OCI-LY1 (cell line): ENCODE measurements around the gene SLC43A1.

Source experiments
- H2AFZ ChIP-seq: fragments of 200-600 bp; sonication (generic), shearing (Covaris generic); 2 replicates; pipeline ENCODE4 v1.6.0; 2014; ENCODE audit warnings: antibody characterized with exemption, mild to moderate bottlenecking, low read length
- H3F3A ChIP-seq: fragments of 200-600 bp; sonication (generic), shearing (Covaris generic); 2 replicates; pipeline ENCODE4 v1.6.0; 2014; ENCODE audit warnings: mild to moderate bottlenecking, antibody characterized with exemption, low read length, moderate library complexity; ENCODE audit not compliant: insufficient read depth
- H3K27ac ChIP-seq: fragments of 200-600 bp; sonication (generic); 2 replicates; pipeline ENCODE4 v1.5.1; 2014; ENCODE audit warnings: low read length, mixed run types, mild to moderate bottlenecking, low read depth; ENCODE audit not compliant: poor library complexity, severe bottlenecking
- H3K27me3 ChIP-seq: fragments of 200-600 bp; sonication (generic); 2 replicates; pipeline ENCODE4 v1.6.0; 2014; ENCODE audit warnings: antibody characterized with exemption, mild to moderate bottlenecking, low read length, moderate library complexity; ENCODE audit not compliant: insufficient read depth
- H3K36me3 ChIP-seq: fragments of 200-600 bp; sonication (generic); 2 replicates; pipeline ENCODE4 v1.6.1; 2014; ENCODE audit warnings: mild to moderate bottlenecking, antibody characterized with exemption, low read length, moderate library complexity, mixed read lengths; ENCODE audit not compliant: insufficient read depth
- H3K4me1 ChIP-seq: fragments of 200-600 bp; sonication (generic); 2 replicates; pipeline ENCODE4 v1.5.1; 2014; ENCODE audit warnings: mild to moderate bottlenecking, low read length, moderate library complexity; ENCODE audit not compliant: insufficient read depth, severe bottlenecking
- H3K4me2 ChIP-seq: fragments of 200-600 bp; sonication (generic), shearing (Covaris generic); 2 replicates; pipeline ENCODE4 v1.6.1; 2014; ENCODE audit warnings: low read length
- H3K4me3 ChIP-seq: fragments of 200-600 bp; sonication (generic); 2 replicates; pipeline ENCODE4 v1.5.1; 2014; ENCODE audit warnings: low read length, low read depth, mild to moderate bottlenecking, mixed read lengths; ENCODE audit not compliant: poor library complexity, severe bottlenecking
- H3K79me2 ChIP-seq: fragments of 200-600 bp; shearing (Covaris generic); 2 replicates; pipeline ENCODE4 v1.6.1; 2016; ENCODE audit warnings: mixed run types, low read length, mixed read lengths; ENCODE audit not compliant: insufficient read depth
- H3K9ac ChIP-seq: fragments of 200-600 bp; sonication (generic), shearing (Covaris generic); 2 replicates; pipeline ENCODE4 v1.6.1; 2014; ENCODE audit warnings: mild to moderate bottlenecking, low read length, mixed read lengths
- H3K9me2 ChIP-seq: fragments of 200-600 bp; sonication (generic), shearing (Covaris generic); 2 replicates; pipeline ENCODE4 v1.6.1; 2014; ENCODE audit warnings: low read depth, mild to moderate bottlenecking, low read length, mixed read lengths
- H3K9me3 ChIP-seq: fragments of 200-600 bp; shearing (Covaris generic); 2 replicates; pipeline ENCODE4 v1.6.1; 2014; ENCODE audit warnings: low read length, mixed read lengths
- H4K20me1 ChIP-seq: fragments of 200-600 bp; sonication (generic), shearing (Covaris generic); 2 replicates; pipeline ENCODE4 v1.6.0; 2016; ENCODE audit warnings: mild to moderate bottlenecking, low read length; ENCODE audit not compliant: insufficient read depth
- EZH2 ChIP-seq: fragments of 200-600 bp; sonication (generic), shearing (Covaris generic); IDR thresholded peaks from 2 replicates; pipeline ENCODE4 v1.8.0; 2017; ENCODE audit warnings: borderline replicate concordance, mixed run types, mild to moderate bottlenecking, antibody characterized with exemption, low read length, moderate library complexity, mixed read lengths
- TF ChIP-seq, protein P1 (sequence below): fragments of 200-600 bp; sonication (generic), shearing (Covaris generic); IDR thresholded peaks from 2 replicates; pipeline ENCODE4 v1.5.1; 2017; ENCODE audit warnings: mild to moderate bottlenecking, antibody characterized with exemption, low read length, moderate library complexity, mixed read lengths

SLC43A1 gene

GRCh38 chr11:57460022-57460757 is 55.3 kb downstream of the SLC43A1 start, which contains the start of gene RTN4RL2:
RTN4RL2 (plus strand) TSS chr11:57460528; CDS start chr11:57460866, 338 bp downstream.
- peaks cover 4% of the 10 kb centered on the region for H3K27me3 ChIP-seq
- TF ChIP-seq, protein P1, sequence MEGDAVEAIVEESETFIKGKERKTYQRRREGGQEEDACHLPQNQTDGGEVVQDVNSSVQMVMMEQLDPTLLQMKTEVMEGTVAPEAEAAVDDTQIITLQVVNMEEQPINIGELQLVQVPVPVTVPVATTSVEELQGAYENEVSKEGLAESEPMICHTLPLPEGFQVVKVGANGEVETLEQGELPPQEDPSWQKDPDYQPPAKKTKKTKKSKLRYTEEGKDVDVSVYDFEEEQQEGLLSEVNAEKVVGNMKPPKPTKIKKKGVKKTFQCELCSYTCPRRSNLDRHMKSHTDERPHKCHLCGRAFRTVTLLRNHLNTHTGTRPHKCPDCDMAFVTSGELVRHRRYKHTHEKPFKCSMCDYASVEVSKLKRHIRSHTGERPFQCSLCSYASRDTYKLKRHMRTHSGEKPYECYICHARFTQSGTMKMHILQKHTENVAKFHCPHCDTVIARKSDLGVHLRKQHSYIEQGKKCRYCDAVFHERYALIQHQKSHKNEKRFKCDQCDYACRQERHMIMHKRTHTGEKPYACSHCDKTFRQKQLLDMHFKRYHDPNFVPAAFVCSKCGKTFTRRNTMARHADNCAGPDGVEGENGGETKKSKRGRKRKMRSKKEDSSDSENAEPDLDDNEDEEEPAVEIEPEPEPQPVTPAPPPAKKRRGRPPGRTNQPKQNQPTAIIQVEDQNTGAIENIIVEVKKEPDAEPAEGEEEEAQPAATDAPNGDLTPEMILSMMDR: peak; percentile 14
- no peak for TF ChIP-seq EZH2

GRCh38 chr11:57459164-57460021 is 56.1 kb downstream of the SLC43A1 start:
- Histone ChIP-seq H3K9ac (no peak overlapping the region), H4K20me1 (no peaks in the 10 kb centered on the region), H3K9me2 (no peaks in the 10 kb centered on the region), H3F3A (no peaks in the 10 kb centered on the region), H3K27me3 (peaks cover under 1% of the 10 kb centered on the region; the same call in 1 of the 2 replicates), H3K79me2 (no peaks in the 10 kb centered on the region), H3K36me3 (no peaks in the 10 kb centered on the region), H3K9me3 (no peaks in the 10 kb centered on the region), H3K4me1 (peaks cover 35% of the 10 kb centered on the region), H3K4me2 (peak overlapping the region; percentile 59), H3K27ac (no peak overlapping the region), H3K4me3 (peak overlapping the region; percentile 57), H2AFZ (no peak overlapping the region)
- TF ChIP-seq, protein P1: no peak
- TF ChIP-seq EZH2: no peak

More at GRCh38 chr11:57460022-57460757, 55.3 kb downstream of the SLC43A1 start, which contains the start of gene RTN4RL2:
- Histone ChIP-seq H4K20me1 (no peaks in the 10 kb centered on the region), H3K36me3 (no peaks in the 10 kb centered on the region), H3K4me1 (peaks cover 35% of the 10 kb centered on the region), H3K79me2 (no peaks in the 10 kb centered on the region), H3K4me3 (peak within 1 kb of the TSS; percentile 57), H3K9me2 (no peaks in the 10 kb centered on the region), H3K9ac (no peak within 1 kb of the TSS), H3K4me2 (peak within 1 kb of the TSS; percentile 59), H3F3A (no peaks in the 10 kb centered on the region), H3K27ac (no peak within 1 kb of the TSS), H3K9me3 (no peaks in the 10 kb centered on the region), H2AFZ (no peak within 1 kb of the TSS)

GRCh38 chr11:57458410-57459163 is 56.9 kb downstream of the SLC43A1 start:
- Histone ChIP-seq H3F3A (no peaks in the 10 kb centered on the region), H2AFZ (no peak overlapping the region), H3K9me3 (no peaks in the 10 kb centered on the region), H3K9ac (no peak overlapping the region), H3K27ac (no peak overlapping the region), H3K36me3 (no peaks in the 10 kb centered on the region), H4K20me1 (no peaks in the 10 kb centered on the region), H3K4me1 (peaks cover 35% of the 10 kb centered on the region), H3K4me2 (peak overlapping the region; percentile 59), H3K4me3 (peak overlapping the region; percentile 10), H3K79me2 (no peaks in the 10 kb centered on the region), H3K27me3 (no peaks in the 10 kb centered on the region; the same call in 1 of the 2 replicates), H3K9me2 (no peaks in the 10 kb centered on the region)
- TF ChIP-seq EZH2: no peak
- TF ChIP-seq, protein P1: peak; percentile 96
